IMR-90 (cell line): ENCODE data around the gene SPAG4.

Experiments used
- CTCF ChIP-seq: conservative IDR thresholded peaks from 2 replicates; pipeline ENCODE4 v1.5.1; 2012; ENCODE audit warnings: mild to moderate bottlenecking, low read depth, low read length, improper control_type of control experiment
- FOS ChIP-seq: fragments of 150-350 bp; IDR thresholded peaks from 2 replicates; pipeline ENCODE4 v1.6.1; 2016; ENCODE audit warnings: low read depth, low read length
- NFE2L2 ChIP-seq: fragments of 150-350 bp; IDR thresholded peaks from 2 replicates; pipeline ENCODE4 v1.6.1; 2016; ENCODE audit warnings: low read depth, mild to moderate bottlenecking, low read length
- POLR2A ChIP-seq: IDR thresholded peaks from 2 replicates; pipeline ENCODE4 v1.6.1; 2012; ENCODE audit warnings: mild to moderate bottlenecking, low read depth, low read length
- RCOR1 ChIP-seq: IDR thresholded peaks from 2 replicates; pipeline ENCODE4 v1.6.1; 2012; ENCODE audit warnings: mild to moderate bottlenecking, low read length, improper control_type of control experiment; ENCODE audit not compliant: insufficient replicate concordance

GRCh38 chr20:35664466-35665206 lies 49.0 kb downstream of the SPAG4 start, which contains the start of the genes CPNE1 and RBM12:
- TF ChIP-seq CTCF: no peak
- TF ChIP-seq NFE2L2: no peak
- TF ChIP-seq POLR2A: peak; percentile 97
- no peak for TF ChIP-seq RCOR1
- TF ChIP-seq FOS: no peak
